ENCODE results near the gene ACBD6.

The ACBD6 gene

DNA sequence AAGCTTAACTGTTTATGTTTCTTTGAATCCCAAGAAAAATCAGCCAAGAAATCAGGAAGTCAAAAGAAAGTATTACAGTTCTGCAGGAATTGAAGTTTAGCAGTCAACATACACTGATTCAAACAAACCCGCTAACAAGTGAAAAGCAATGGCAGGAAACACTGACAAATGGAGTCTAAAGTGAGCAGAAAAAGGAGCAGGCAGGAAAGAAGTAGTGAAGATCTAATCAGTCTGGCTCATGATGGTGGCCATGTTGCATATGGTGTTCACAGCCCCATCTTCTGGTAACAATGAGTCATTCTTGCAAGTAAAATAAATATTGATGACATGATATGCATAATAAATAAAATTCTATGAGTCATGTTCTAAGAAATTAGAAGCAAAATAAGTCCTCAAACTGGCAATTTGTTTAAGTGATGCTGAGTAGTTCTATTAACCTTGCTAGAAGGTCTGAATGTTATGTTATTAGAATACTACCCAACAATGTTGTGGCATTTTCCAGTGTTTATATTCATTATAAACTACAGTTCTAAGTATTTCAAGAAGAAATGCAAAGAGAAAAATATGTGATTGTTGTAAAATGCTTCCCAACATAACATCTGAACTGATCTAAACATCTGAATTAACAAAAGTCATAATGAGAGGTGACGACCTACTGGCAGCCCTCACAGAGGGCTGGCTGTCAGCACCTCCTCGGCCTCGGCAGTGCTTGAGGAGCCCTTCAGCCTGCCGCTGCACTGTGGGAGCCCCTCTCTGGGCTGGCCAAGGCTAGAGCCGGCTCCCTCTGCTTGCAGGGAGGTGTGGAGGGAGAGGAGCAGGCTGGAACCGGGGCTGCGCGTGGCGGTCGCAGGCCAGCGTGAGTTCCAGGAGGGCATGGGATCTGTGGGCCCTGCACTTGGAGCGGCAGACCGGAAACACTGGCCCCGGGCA lies 5.7 kb upstream of the ACBD6 start:
- intact Hi-C loops (cut with DNase I; ENCODE audit: low total_unique reads), result loop anchor here (10.0 kb wide), 1 partner anchor 657 kb away; no protein-coding TSS in a partner anchor
- H3K27me3 ChIP-seq, result no peaks in the 10 kb centered on the region
- DNase-seq, result no peak
- H3K9me3 ChIP-seq, result no peaks in the 10 kb centered on the region
- H3K27ac ChIP-seq, result no peak overlapping the region
- no peak overlapping the region for H3K4me3 ChIP-seq
- peaks cover 0 to 5% (median 2%) of the 10 kb centered on the region in 4 donors for H3K4me1 ChIP-seq
- TF ChIP-seq, protein P1, sequence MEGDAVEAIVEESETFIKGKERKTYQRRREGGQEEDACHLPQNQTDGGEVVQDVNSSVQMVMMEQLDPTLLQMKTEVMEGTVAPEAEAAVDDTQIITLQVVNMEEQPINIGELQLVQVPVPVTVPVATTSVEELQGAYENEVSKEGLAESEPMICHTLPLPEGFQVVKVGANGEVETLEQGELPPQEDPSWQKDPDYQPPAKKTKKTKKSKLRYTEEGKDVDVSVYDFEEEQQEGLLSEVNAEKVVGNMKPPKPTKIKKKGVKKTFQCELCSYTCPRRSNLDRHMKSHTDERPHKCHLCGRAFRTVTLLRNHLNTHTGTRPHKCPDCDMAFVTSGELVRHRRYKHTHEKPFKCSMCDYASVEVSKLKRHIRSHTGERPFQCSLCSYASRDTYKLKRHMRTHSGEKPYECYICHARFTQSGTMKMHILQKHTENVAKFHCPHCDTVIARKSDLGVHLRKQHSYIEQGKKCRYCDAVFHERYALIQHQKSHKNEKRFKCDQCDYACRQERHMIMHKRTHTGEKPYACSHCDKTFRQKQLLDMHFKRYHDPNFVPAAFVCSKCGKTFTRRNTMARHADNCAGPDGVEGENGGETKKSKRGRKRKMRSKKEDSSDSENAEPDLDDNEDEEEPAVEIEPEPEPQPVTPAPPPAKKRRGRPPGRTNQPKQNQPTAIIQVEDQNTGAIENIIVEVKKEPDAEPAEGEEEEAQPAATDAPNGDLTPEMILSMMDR (IDR thresholded peaks at IDR 0.05), result no peak
- H3K36me3 ChIP-seq, result no peaks in the 10 kb centered on the region

DNA sequence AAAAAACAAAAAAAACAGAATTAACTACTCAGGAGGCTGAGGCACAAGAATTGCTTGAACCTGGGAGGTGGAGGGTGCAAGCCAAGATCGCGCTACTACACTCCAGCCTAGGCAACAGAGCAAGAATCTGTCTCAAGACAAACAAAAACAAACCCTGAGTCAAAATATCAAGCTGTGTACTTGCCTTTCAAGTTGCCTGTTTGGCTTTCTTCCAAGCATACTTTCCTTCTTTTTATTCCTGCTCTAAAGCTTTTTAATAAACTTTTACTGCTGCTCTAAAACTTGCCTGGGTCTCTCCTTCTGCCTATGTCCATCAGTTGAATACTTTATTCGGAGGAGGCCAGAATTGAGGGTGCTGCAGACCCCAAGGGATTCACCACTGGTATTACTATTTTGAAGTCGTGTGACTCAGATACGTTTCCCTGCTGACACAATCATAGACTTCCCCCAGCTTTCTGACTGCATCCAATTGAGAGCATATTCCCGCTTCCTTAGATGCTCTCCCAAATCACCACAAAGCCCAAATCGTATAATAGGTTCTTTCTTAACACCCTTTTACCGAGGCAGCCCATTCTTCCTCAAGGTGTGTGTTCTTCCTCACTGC lies 3.5 kb upstream of the ACBD6 start:
- intact Hi-C loops (cut with DNase I; ENCODE audit: low total_unique reads), result loop anchor here (10.0 kb wide), 1 partner anchor 659 kb away; no protein-coding TSS in a partner anchor
- TF ChIP-seq, protein P1 (IDR thresholded peaks at IDR 0.05), result no peak
- DNase-seq, result no peak
- H3K27ac ChIP-seq, result no peak overlapping the region
- peaks cover 0 to 16% (median 9%) of the 10 kb centered on the region in 4 donors for H3K4me1 ChIP-seq
- H3K36me3 ChIP-seq, result peaks cover 0 to 3% (median 0%) of the 10 kb centered on the region in 3 donors
- H3K4me3 ChIP-seq, result no peak overlapping the region
- H3K9me3 ChIP-seq, result no peaks in the 10 kb centered on the region
- no peaks in the 10 kb centered on the region for H3K27me3 ChIP-seq

DNA sequence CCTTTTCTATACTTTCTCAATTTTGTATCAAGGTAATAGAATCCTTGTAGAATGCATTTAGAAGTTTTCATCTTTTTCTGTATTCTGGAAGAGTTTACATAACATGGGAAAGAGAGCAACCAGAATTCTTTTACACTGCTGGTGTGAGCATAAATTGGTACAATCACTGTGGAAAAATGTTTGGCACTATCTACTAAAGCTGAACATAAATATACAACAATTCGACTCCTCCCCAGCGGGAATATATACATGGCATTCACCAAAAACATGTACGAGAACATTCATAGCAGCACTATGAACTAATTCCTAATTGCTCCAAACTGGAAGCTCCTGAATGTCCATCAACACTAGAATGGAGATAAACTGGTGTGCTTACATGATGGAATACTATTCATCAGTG lies 1.8 kb upstream of the ACBD6 start:
- TF ChIP-seq, protein P1 (IDR thresholded peaks at IDR 0.05), result no peak
- H3K27me3 ChIP-seq, result no peaks in the 10 kb centered on the region
- no peak overlapping the region for H3K4me3 ChIP-seq
- DNase-seq, result no peak
- peaks cover 0 to 31% (median 13%) of the 10 kb centered on the region in 4 donors for H3K4me1 ChIP-seq
- H3K27ac ChIP-seq, result no peak overlapping the region
- no peaks in the 10 kb centered on the region for H3K9me3 ChIP-seq
- intact Hi-C loops (cut with DNase I; ENCODE audit: low total_unique reads), result loop anchor here (5.0 to 10.0 kb wide), 2 partner anchors 518 to 661 kb away; partner anchors contain the start of gene STX6
- H3K36me3 ChIP-seq, result peaks cover 0 to 3% (median 0%) of the 10 kb centered on the region in 3 donors

DNA sequence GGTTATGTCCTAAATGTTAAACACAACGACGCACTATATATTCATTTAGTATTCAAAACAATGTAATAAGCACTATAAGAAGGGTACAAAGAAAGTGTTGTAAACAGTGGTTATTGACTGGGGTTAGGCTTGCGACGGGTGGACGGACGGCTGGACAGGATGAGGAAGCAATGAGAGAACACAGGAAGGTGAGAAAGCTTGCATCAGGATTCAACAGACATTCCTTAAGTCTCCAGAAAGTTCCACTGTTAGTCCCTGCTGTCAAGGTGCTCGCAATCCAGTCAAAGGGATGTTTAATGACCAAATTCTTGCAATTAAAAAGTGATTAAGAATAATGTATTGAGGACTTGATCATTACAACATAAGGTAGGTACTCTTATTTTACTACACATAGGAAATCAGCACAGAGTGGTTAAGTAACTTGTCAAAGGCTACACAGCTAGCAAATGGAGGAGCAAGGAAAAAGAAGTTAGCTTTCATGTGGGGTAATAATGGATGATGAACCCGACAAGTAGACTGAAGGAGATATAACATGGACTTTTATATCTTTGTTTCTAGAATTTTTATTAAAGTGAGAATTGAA lies 994 bp upstream of the ACBD6 start:
- no peak for DNase-seq
- Histone ChIP-seq H3K9me3 (no peaks in the 10 kb centered on the region), H3K4me1 (peaks cover 0 to 40% (median 13%) of the 10 kb centered on the region in 4 donors), H3K27me3 (no peaks in the 10 kb centered on the region), H3K36me3 (peaks cover 0 to 3% (median 0%) of the 10 kb centered on the region in 3 donors), H3K27ac (peak overlapping the region; percentile 83 to 85), H3K4me3 (peak overlapping the region; percentile 64 to 66)
- TF ChIP-seq, protein P1 (IDR thresholded peaks at IDR 0.05), result no peak
- intact Hi-C loops (cut with DNase I; ENCODE audit: low total_unique reads), result loop anchor here (5.0 to 10.0 kb wide), 2 partner anchors 519 to 661 kb away; partner anchors contain the start of gene STX6

DNA sequence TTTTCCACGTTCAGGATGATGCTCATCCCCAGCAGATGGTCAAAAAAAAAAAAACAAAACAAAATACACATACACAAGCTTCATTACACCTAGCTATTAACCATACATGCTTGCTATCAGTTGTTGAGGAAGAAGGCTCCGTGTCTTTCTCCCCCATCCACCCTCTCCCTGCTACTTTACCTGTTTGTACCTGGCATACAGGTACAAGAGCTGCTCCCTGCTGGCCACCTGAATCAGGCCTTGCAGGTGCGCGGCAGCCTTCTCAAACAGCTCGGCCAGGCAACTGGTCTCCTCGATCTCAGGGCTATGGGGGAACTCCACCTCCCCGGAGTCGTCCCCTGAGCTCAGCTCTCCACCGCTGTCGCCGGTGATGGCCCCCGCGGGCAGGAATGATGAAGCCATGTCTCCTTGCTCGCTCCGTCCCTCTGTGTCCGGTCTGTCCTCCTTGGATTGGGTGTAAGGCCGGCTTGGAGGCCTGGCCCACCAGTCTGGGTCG lies 464 bp downstream of the ACBD6 start:
- intact Hi-C loops (cut with DNase I; ENCODE audit: low total_unique reads), result loop anchor here (5.0 to 10.0 kb wide), 2 partner anchors 520 to 663 kb away; partner anchors contain the start of gene STX6
- H3K27me3 ChIP-seq, result no peaks in the 10 kb centered on the region
- peak overlapping the region; percentile 83 to 85 for H3K27ac ChIP-seq
- no peaks in the 10 kb centered on the region for H3K9me3 ChIP-seq
- H3K4me3 ChIP-seq, result peak overlapping the region; percentile 64 to 66
- TF ChIP-seq, protein P1 (IDR thresholded peaks at IDR 0.05), result no peak
- peaks cover 0 to 3% (median 0%) of the 10 kb centered on the region in 3 donors for H3K36me3 ChIP-seq
- DNase-seq, result no peak
- peaks cover 0 to 41% (median 13%) of the 10 kb centered on the region in 4 donors for H3K4me1 ChIP-seq
